LNCAP (cell line): Measurements from ENCODE around the gene LAMA2.

Experiments used
- CTCF ChIP-seq: fragments of 450-650 bp; IDR thresholded peaks from 2 replicates; pipeline ENCODE4 v1.5.1; 2017; ENCODE audit warnings: mild to moderate bottlenecking

LAMA2 gene

GRCh38 chr6:129031051-129031599 lies 148.2 kb downstream of the LAMA2 start:
- TF ChIP-seq CTCF, result no peak

- no peak for TF ChIP-seq CTCF
Measured at GRCh38 chr6:129032602-129033001, 149.7 kb downstream of the LAMA2 start.

DNA sequence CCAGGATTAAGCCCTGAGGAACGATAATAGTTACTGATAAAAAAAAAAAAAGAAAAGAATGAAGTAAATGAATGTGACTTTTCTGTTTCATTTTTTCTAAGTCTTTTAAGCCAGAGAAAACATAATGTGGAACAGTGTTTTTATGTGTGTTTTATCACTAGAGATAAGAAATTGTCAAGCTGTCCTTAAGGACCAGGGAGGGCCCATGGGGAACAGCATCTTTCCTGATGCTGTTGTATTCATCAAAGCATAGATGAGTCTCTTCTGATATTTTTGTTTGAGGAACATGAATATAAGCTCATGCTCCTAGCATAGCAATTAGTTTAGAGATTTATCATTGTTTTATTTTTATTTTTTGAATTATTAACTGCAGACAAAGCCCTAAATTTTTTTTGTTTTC lies 150.2 kb downstream of the LAMA2 start:
- TF ChIP-seq CTCF, result no peak

DNA sequence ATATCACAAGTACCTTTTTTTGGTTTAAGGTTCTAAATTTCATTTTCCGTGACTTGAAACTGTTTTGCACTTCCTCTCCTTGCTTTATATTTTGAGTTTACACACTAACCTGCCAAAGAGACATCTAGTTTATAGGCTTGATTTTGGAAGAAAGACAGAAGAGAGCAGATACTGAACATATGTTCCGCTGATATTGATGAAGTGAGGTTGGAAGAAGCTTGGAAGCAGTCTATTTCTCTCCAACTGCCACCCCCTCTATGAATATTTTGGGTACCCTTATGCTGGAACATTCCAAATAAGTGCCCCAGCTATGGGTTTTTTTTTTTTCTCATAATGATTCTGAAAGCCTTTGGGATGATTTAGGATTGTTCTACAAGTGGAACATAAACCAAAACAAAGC lies 150.6 kb downstream of the LAMA2 start:
- no peak for TF ChIP-seq CTCF

- no peak for TF ChIP-seq CTCF
Measured at GRCh38 chr6:129041563-129041962, 158.6 kb downstream of the LAMA2 start.

GRCh38 chr6:129046526-129046925 lies 163.6 kb downstream of the LAMA2 start:
- TF ChIP-seq CTCF, result no peak

GRCh38 chr6:129047834-129048233 lies 164.9 kb downstream of the LAMA2 start:
- no peak for TF ChIP-seq CTCF

DNA sequence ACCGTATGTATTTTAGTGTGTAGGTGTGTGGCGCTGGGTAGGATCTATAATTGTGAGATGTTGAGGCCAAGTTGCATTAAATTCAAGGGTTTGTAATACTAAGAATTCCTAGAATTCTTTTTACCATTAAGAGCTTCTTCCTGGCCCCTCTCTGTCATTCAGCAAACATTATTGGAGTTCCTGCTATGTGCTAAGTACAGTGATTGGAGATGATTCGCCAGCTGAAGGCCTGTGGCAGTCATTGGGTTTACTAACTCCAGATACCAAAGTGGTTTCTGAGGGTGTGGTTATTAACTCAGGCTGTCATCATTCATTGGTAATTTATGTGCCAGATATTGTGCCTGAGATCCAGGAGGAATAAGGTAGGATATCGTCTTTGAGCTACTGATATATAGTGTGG lies 167.1 kb downstream of the LAMA2 start:
- no peak for TF ChIP-seq CTCF
